ENCODE results near the gene CLDN15.

- TF ChIP-seq CTCF (IDR thresholded peaks at IDR 0.05) (no peak), MAX (IDR thresholded peaks at IDR 0.05) (no peak), MYC (IDR thresholded peaks at IDR 0.05; ENCODE audit: borderline replicate concordance, low read length) (no peak)
Observed at GRCh38 chr7:101208794-101209193, 28.8 kb downstream of the CLDN15 start.
